ENCODE data around the gene FIGNL1.
A peak's percentile ranks its signal among the peaks of the same experiment; 100 is the strongest.
"Not testable (repeated sequence)": the region's sequence is repeated elsewhere in the genome, so short reads cannot be mapped to it uniquely, and the experiment has no call there.

FIGNL1 gene

GRCh38 chr7:50470250-50471163 is 20.4 kb upstream of the FIGNL1 start:
- no peak for DNase-seq

GRCh38 chr7:50469181-50469580 is 19.0 kb upstream of the FIGNL1 start:
- DNase-seq: no peak

- DNase-seq: peak; percentile 80
Measured at GRCh38 chr7:50467817-50468610, 17.9 kb upstream of the FIGNL1 start.

GRCh38 chr7:50466815-50467585 is 16.9 kb upstream of the FIGNL1 start:
- DNase-seq: no peak

GRCh38 chr7:50463035-50463434 is 12.9 kb upstream of the FIGNL1 start:
- DNase-seq: no peak

GRCh38 chr7:50462361-50462760 is 12.2 kb upstream of the FIGNL1 start:
- no peak for DNase-seq

GRCh38 chr7:50461695-50462094 is 11.5 kb upstream of the FIGNL1 start:
- DNase-seq: no peak

GRCh38 chr7:50459183-50459582 is 9.0 kb upstream of the FIGNL1 start:
- DNase-seq: not testable (repeated sequence)

- not testable (repeated sequence) for DNase-seq
Measured at GRCh38 chr7:50458651-50459050, 8.5 kb upstream of the FIGNL1 start.

GRCh38 chr7:50456371-50457123 is 6.4 kb upstream of the FIGNL1 start:
- no peak for DNase-seq

- DNase-seq: no peak
Measured at GRCh38 chr7:50455658-50456057, 5.5 kb upstream of the FIGNL1 start.

- DNase-seq: no peak
Measured at GRCh38 chr7:50454968-50455367, 4.8 kb upstream of the FIGNL1 start.

- peak; percentile 25 for DNase-seq
Measured at GRCh38 chr7:50450590-50451032, 461 bp upstream of the FIGNL1 start.

- DNase-seq: no peak
Measured at GRCh38 chr7:50449501-50449880, 659 bp downstream of the FIGNL1 start.

- DNase-seq: no peak
Measured at GRCh38 chr7:50448823-50449222, 1.3 kb downstream of the FIGNL1 start.

GRCh38 chr7:50446542-50446960 is 3.6 kb downstream of the FIGNL1 start:
- no peak for DNase-seq

GRCh38 chr7:50436133-50436806 is 13.9 kb downstream of the FIGNL1 start:
- DNase-seq: no peak

- no peak for DNase-seq
Measured at GRCh38 chr7:50431722-50432305, 18.3 kb downstream of the FIGNL1 start.

- no peak for DNase-seq
Measured at GRCh38 chr7:50431316-50431715, 18.8 kb downstream of the FIGNL1 start.

- DNase-seq: no peak
Measured at GRCh38 chr7:50428911-50429310, 21.2 kb downstream of the FIGNL1 start.

GRCh38 chr7:50427518-50427917 is 22.6 kb downstream of the FIGNL1 start:
- DNase-seq: no peak

All from CD4-positive, alpha-beta T cell treated with Interleukin-17A for 1 hour (primary cell).